Mesendoderm (in vitro differentiated cells): ENCODE measurements around the gene PKN3.

Experiments
- DNase-seq: peaks from one replicate; pipeline ENCODE4 v3.0.0; 2013
- H2AK5ac ChIP-seq: 2 replicates; pipeline ENCODE4 v1.6.1; 2013; ENCODE audit warnings: low read length, inconsistent platforms
- H2BK120ac ChIP-seq: 2 replicates; pipeline ENCODE4 v1.6.1; 2013; ENCODE audit warnings: low read depth, mild to moderate bottlenecking, low read length, moderate library complexity, mixed read lengths
- H2BK15ac ChIP-seq: replicated peaks from 2 replicates; pipeline ENCODE4 v1.6.1; 2013; ENCODE audit warnings: low read depth, mild to moderate bottlenecking, moderate library complexity
- H2BK5ac ChIP-seq: 2 replicates; pipeline ENCODE4 v1.6.1; 2013; ENCODE audit warnings: low read length, inconsistent platforms
- H3K18ac ChIP-seq: 2 replicates; pipeline ENCODE4 v1.6.1; 2013; ENCODE audit warnings: mild to moderate bottlenecking, low read length, mixed read lengths
- H3K23ac ChIP-seq: one replicate; pipeline ENCODE4 v1.6.1; 2013; ENCODE audit warnings: low read length
- H3K27ac ChIP-seq: 2 replicates; pipeline ENCODE4 v1.5.1; 2013; ENCODE audit warnings: low read depth, mild to moderate bottlenecking, inconsistent platforms, low read length, moderate library complexity
- H3K27me3 ChIP-seq: 2 replicates; pipeline ENCODE4 v1.6.1; 2013; ENCODE audit warnings: low read length, control low read depth, mild to moderate bottlenecking, inconsistent platforms; ENCODE audit not compliant: insufficient read depth, poor library complexity
- H3K36me3 ChIP-seq: 2 replicates; pipeline ENCODE4 v1.6.1; 2013; ENCODE audit warnings: low read length, inconsistent platforms; ENCODE audit not compliant: control insufficient read depth, insufficient read depth
- H3K4ac ChIP-seq: one replicate; pipeline ENCODE4 v1.6.1; 2013; ENCODE audit warnings: low read depth, mild to moderate bottlenecking, low read length, moderate library complexity
- H3K4me1 ChIP-seq: 2 replicates; pipeline ENCODE4 v1.6.1; 2013; ENCODE audit warnings: low read depth, low read length, inconsistent platforms; ENCODE audit not compliant: control insufficient read depth
- H3K4me2 ChIP-seq: 2 replicates; pipeline ENCODE4 v1.6.1; 2013; ENCODE audit warnings: low read length
- H3K4me3 ChIP-seq: 2 replicates; pipeline ENCODE4 v1.5.1; 2013; ENCODE audit warnings: mild to moderate bottlenecking, low read length
- H3K56ac ChIP-seq: one replicate; pipeline ENCODE4 v1.6.1; 2013; ENCODE audit warnings: low read length
- H3K79me1 ChIP-seq: 2 replicates; pipeline ENCODE4 v1.6.1; 2013; ENCODE audit warnings: low read length, inconsistent platforms
- H3K79me2 ChIP-seq: 2 replicates; pipeline ENCODE4 v1.6.1; 2013; ENCODE audit warnings: mild to moderate bottlenecking, low read length; ENCODE audit not compliant: control insufficient read depth, insufficient read depth
- H3K9ac ChIP-seq: 2 replicates; pipeline ENCODE4 v1.6.1; 2013; ENCODE audit warnings: low read length, inconsistent platforms
- H4K5ac ChIP-seq: one replicate; pipeline ENCODE4 v1.6.1; 2013; ENCODE audit warnings: low read length
- H4K8ac ChIP-seq: one replicate; pipeline ENCODE4 v1.6.1; 2013; ENCODE audit warnings: low read depth, mild to moderate bottlenecking, control low read depth, low read length, moderate library complexity
- WGBS: extraction: QIAGEN DNeasy Blood & Tissue Kit; methylation state at CpG from one replicate; pipeline ENCODE4 v1.1.7; 2013; ENCODE audit warnings: low lambda C conversion rate, missing lambda C conversion rate; ENCODE audit not compliant: insufficient coverage; ENCODE audit errors: extremely low coverage; 5-methylcytosine and 5-hydroxymethylcytosine counted together

Gene PKN3

DNA sequence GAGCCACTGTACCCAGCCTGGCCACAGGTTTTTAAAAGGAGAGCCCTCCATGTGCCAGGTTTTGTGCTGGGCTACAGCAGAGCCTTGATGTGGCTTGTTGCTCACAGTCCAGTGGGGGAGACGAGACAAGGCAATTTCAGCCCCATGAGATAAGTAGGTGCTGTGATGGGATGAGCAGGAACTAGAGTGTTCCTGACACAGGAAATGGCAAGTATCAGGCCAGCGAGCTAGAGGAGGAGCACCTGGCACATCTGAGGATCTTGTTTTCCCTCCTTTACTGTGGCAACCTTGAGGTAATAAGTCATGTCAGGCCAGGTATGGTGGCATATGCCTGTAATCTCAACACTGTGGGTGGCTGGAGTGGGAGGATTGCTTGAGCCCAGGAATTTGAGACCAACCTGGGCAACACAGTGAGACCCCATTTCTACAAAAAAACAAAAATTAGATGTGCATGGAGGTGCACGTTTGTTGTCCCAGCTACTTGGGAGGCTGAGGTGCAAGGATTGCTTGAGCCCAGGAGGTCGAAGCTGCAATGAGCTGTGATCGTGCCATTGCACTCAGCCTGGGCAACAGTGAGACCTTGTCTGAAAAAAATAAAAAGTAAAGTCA, 25.4 kb downstream of the PKN3 start:
- H3K18ac ChIP-seq: no peak overlapping the region
- peaks cover 2% of the 10 kb centered on the region for H3K79me1 ChIP-seq
- no peaks in the 10 kb centered on the region for H3K79me2 ChIP-seq
- no peaks in the 10 kb centered on the region for H3K27me3 ChIP-seq
- no peak overlapping the region for H3K9ac ChIP-seq
- H2BK5ac ChIP-seq: no peak overlapping the region
- no peak overlapping the region for H2AK5ac ChIP-seq
- H2BK120ac ChIP-seq: no peak overlapping the region
- DNase-seq: peak; percentile 33
- no peak overlapping the region for H4K8ac ChIP-seq
- H2BK15ac ChIP-seq: no peak overlapping the region
- H3K27ac ChIP-seq: no peak overlapping the region
- no CpG with 5 or more reads among the region's 5 CpGs for WGBS
- H3K4me1 ChIP-seq: peaks cover 5% of the 10 kb centered on the region
- H3K4me3 ChIP-seq: no peak overlapping the region
- H3K23ac ChIP-seq: no peak overlapping the region
- no peaks in the 10 kb centered on the region for H3K36me3 ChIP-seq
- no peak overlapping the region for H3K4ac ChIP-seq
- H3K4me2 ChIP-seq: no peak overlapping the region
- H3K56ac ChIP-seq: no peak overlapping the region
- no peak overlapping the region for H4K5ac ChIP-seq

DNA sequence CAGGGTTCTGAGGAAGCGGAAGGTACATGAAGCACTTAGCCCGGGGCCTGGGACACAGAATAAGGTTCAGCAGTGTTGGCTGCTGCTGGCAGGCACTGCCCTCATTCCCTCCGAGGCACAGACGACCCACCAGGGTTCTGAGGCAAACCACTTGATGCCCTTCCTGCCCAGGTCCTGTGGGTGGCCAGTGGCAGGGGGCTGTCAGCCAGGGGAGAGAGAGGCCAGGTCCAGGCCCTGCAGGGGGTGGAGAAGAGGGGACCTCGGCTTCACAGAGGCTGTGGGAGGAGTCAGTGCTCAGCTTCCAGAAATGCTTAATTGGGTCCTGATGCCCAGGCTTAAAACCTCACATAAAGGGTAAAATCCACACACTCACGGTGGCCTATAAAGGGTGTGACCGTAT, 26.0 kb downstream of the PKN3 start:
- no peak overlapping the region for H2BK15ac ChIP-seq
- H2BK120ac ChIP-seq: no peak overlapping the region
- no CpG with 5 or more reads among the region's 7 CpGs for WGBS
- no peak overlapping the region for H3K27ac ChIP-seq
- no peak overlapping the region for H3K9ac ChIP-seq
- H3K4me2 ChIP-seq: no peak overlapping the region
- H3K79me1 ChIP-seq: peaks cover 2% of the 10 kb centered on the region
- H3K23ac ChIP-seq: no peak overlapping the region
- DNase-seq: no peak
- no peak overlapping the region for H2BK5ac ChIP-seq
- H3K4ac ChIP-seq: no peak overlapping the region
- no peak overlapping the region for H4K5ac ChIP-seq
- H4K8ac ChIP-seq: no peak overlapping the region
- no peak overlapping the region for H3K56ac ChIP-seq
- no peak overlapping the region for H2AK5ac ChIP-seq
- no peak overlapping the region for H3K18ac ChIP-seq
- H3K27me3 ChIP-seq: no peaks in the 10 kb centered on the region
- peaks cover 2% of the 10 kb centered on the region for H3K4me1 ChIP-seq
- H3K36me3 ChIP-seq: no peaks in the 10 kb centered on the region
- no peak overlapping the region for H3K4me3 ChIP-seq
- H3K79me2 ChIP-seq: no peaks in the 10 kb centered on the region

DNA sequence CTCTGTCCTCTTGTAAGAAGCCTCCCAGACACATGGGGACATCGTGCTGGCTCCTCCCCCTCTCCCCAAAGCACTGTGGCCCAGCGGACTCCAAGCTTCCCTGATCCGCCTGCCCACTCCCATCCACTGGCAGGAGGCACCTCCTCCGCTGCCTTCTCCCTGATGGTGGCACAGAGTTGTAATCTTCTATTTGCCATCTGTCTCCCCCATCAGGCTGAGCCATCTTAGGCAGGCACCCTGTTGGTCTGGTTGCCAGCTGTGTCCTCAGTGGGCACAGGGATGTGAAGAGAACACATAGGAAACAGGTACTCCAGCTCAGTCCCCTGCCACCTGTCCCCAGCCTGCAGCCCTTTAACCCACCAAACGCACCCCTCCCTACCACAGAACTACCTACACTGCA, 27.0 kb downstream of the PKN3 start:
- no peak overlapping the region for H2BK5ac ChIP-seq
- H2BK120ac ChIP-seq: no peak overlapping the region
- no peak overlapping the region for H3K9ac ChIP-seq
- H3K4me2 ChIP-seq: no peak overlapping the region
- H3K18ac ChIP-seq: no peak overlapping the region
- no peaks in the 10 kb centered on the region for H3K27me3 ChIP-seq
- H4K5ac ChIP-seq: no peak overlapping the region
- H2BK15ac ChIP-seq: no peak overlapping the region
- no peaks in the 10 kb centered on the region for H3K36me3 ChIP-seq
- DNase-seq: no peak
- H3K4me3 ChIP-seq: no peak overlapping the region
- H3K79me1 ChIP-seq: no peaks in the 10 kb centered on the region
- H3K4ac ChIP-seq: no peak overlapping the region
- no CpG with 5 or more reads among the region's 5 CpGs for WGBS
- H3K27ac ChIP-seq: no peak overlapping the region
- H2AK5ac ChIP-seq: no peak overlapping the region
- H3K23ac ChIP-seq: no peak overlapping the region
- H3K4me1 ChIP-seq: peaks cover 2% of the 10 kb centered on the region
- H4K8ac ChIP-seq: no peak overlapping the region
- H3K56ac ChIP-seq: no peak overlapping the region
- no peaks in the 10 kb centered on the region for H3K79me2 ChIP-seq

DNA sequence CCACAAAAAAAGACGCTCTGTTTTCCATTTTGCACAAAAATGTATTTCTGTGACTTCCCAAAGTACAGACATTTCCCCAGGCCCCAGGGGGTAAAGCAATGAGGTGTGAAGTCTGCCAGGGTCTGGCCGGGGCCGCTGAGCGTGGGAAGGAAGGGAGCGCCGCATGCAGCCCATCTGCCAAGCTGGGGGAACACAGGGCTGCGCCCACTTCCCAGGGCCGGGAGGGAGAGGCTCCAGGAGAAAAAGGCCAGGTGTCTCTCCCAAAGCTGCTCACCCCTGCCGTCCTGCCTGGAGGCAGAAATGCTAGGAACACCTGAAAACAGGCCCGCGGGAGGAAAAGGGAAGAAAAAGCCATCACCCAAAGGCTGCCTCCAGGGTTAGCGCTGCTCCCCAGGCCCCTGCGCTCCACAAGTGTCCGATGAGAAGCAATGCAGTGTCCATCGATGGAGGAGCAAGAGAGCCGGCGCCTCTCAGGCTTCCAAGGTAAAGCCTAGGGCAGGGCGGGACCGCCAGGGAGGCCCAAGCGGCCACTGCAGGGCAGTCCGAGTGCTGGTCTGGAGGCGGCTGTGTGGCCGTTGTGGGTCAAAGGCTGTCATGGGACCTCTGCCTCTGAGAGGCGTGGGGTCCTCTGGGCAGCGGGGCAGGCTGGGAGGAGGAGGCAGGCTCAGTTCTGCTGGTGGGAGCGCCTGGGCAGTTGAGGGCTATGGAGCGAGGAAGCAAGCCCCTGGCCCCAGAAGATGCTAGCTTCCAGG, 27.6 kb downstream of the PKN3 start:
- H3K4me1 ChIP-seq: no peaks in the 10 kb centered on the region
- H3K23ac ChIP-seq: no peak overlapping the region
- H2BK5ac ChIP-seq: no peak overlapping the region
- no peak overlapping the region for H3K4me3 ChIP-seq
- H3K56ac ChIP-seq: peak overlapping the region; percentile 7
- no peaks in the 10 kb centered on the region for H3K79me1 ChIP-seq
- no peak overlapping the region for H3K27ac ChIP-seq
- H3K79me2 ChIP-seq: no peaks in the 10 kb centered on the region
- no peak overlapping the region for H3K4ac ChIP-seq
- H3K9ac ChIP-seq: no peak overlapping the region
- DNase-seq: no peak
- no peaks in the 10 kb centered on the region for H3K27me3 ChIP-seq
- H3K18ac ChIP-seq: no peak overlapping the region
- H2BK120ac ChIP-seq: no peak overlapping the region
- H4K5ac ChIP-seq: no peak overlapping the region
- WGBS: no CpG with 5 or more reads among the region's 27 CpGs
- H4K8ac ChIP-seq: no peak overlapping the region
- no peaks in the 10 kb centered on the region for H3K36me3 ChIP-seq
- H2BK15ac ChIP-seq: no peak overlapping the region
- H2AK5ac ChIP-seq: no peak overlapping the region
- no peak overlapping the region for H3K4me2 ChIP-seq

DNA sequence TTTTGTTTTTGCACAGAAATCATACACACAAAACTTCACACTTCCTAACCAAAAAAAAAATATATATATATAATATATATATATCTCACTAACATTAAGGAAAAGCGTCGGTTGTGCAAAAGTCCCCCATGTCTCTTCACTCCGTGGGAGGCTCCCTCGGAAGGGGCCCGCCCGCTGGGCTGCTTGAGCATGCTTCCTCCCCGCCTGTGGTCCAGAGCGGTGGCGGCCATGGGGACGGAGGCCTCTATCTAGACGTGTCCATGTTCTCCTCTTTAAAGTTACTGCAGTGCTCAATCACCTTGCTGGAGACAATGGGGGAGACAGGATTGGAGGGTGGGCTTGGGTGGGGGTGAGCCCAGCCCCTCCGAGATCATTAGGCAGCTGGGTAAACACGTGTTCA, 28.8 kb downstream of the PKN3 start:
- WGBS: no CpG with 5 or more reads among the region's 13 CpGs
- no peak overlapping the region for H2AK5ac ChIP-seq
- no peak overlapping the region for H3K56ac ChIP-seq
- H4K8ac ChIP-seq: no peak overlapping the region
- H3K4me3 ChIP-seq: no peak overlapping the region
- H3K27ac ChIP-seq: no peak overlapping the region
- H3K36me3 ChIP-seq: no peaks in the 10 kb centered on the region
- H3K4me2 ChIP-seq: no peak overlapping the region
- no peaks in the 10 kb centered on the region for H3K79me2 ChIP-seq
- DNase-seq: no peak
- no peaks in the 10 kb centered on the region for H3K4me1 ChIP-seq
- H3K23ac ChIP-seq: no peak overlapping the region
- H3K9ac ChIP-seq: no peak overlapping the region
- H4K5ac ChIP-seq: no peak overlapping the region
- no peak overlapping the region for H3K18ac ChIP-seq
- H3K4ac ChIP-seq: no peak overlapping the region
- no peak overlapping the region for H2BK5ac ChIP-seq
- H3K79me1 ChIP-seq: no peaks in the 10 kb centered on the region
- no peaks in the 10 kb centered on the region for H3K27me3 ChIP-seq
- no peak overlapping the region for H2BK120ac ChIP-seq
- H2BK15ac ChIP-seq: no peak overlapping the region

DNA sequence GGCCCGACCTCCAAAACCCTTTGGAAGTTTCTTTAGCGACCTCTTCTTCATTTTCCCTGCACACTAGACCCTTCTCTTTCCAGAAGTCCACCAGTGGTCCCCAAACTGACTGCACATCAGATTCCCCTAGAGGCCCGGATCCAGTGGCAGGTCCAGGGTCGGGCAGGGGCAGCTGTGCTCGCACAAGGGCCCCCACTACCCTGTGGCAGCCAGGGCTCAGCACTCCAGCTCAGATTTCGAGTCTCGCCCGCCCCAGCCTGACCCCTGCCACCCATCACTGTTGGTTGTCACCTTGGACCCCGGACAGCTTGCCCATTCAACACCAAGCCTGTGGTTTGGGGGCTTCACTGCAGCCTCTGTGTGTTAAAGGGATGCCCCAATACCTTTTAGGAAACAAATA, 29.4 kb downstream of the PKN3 start:
- H3K4me1 ChIP-seq: no peaks in the 10 kb centered on the region
- no peak overlapping the region for H2AK5ac ChIP-seq
- H2BK5ac ChIP-seq: no peak overlapping the region
- H3K4me2 ChIP-seq: no peak overlapping the region
- no peak overlapping the region for H4K5ac ChIP-seq
- H3K9ac ChIP-seq: no peak overlapping the region
- no peak for DNase-seq
- no peak overlapping the region for H2BK15ac ChIP-seq
- H3K4ac ChIP-seq: no peak overlapping the region
- H3K27ac ChIP-seq: no peak overlapping the region
- H4K8ac ChIP-seq: no peak overlapping the region
- no peaks in the 10 kb centered on the region for H3K27me3 ChIP-seq
- no CpG with 5 or more reads among the region's 9 CpGs for WGBS
- no peaks in the 10 kb centered on the region for H3K79me1 ChIP-seq
- no peak overlapping the region for H2BK120ac ChIP-seq
- H3K4me3 ChIP-seq: no peak overlapping the region
- H3K23ac ChIP-seq: no peak overlapping the region
- no peak overlapping the region for H3K56ac ChIP-seq
- H3K18ac ChIP-seq: no peak overlapping the region
- no peaks in the 10 kb centered on the region for H3K79me2 ChIP-seq
- H3K36me3 ChIP-seq: no peaks in the 10 kb centered on the region
